A549 (cell line): ENCODE data around the gene TMEM247. TPM values are rescaled to one million over a fixed set of nuclear protein-coding genes. Genes with fewer than 3 reads are reported as not detected.

Experiments
- ATAC-seq, 2 experiments: fragments of 200-7000 bp in 1 of 2; fragments of >200 bp in 1 of 2; cut with Nextera tagmentation in 1 of 2; cut with Tn5 transposase in 1 of 2; 3 replicates each; pipeline versions ENCODE4 v1.8.0 to v1.9.1; 2018 to 2020; ENCODE audit warnings: mild to moderate bottlenecking in 1 of 2, moderate library complexity in 1 of 2
- CTCF ChIA-PET: fragments of 300-600 bp; sonication (Branson Sonifier 250); formaldehyde crosslinking; extraction: SDS; loops from one replicate; lab custom pipeline; 2021; ENCODE audit warnings: antibody characterized with exemption, inconsistent platforms; lab: Yijun Ruan, JAX
- POLR2A ChIA-PET: fragments of 350-600 bp; formaldehyde crosslinking; extraction: SDS; loops from one replicate; lab custom pipeline; 2021; ENCODE audit warnings: antibody characterized with exemption, inconsistent platforms; lab: Yijun Ruan, JAX
- DNase-seq, 2 experiments: peaks; one replicate each; pipeline versions ENCODE4 v3.0.0 to v3.0.0-alpha.2; 2011 to 2016; ENCODE audit warnings: low read depth in 1 of 2, low spot score in 1 of 2
- FAIRE-seq: peaks from 2 replicates; lab custom pipeline; 2011; peaks lifted over from hg19 to GRCh38; lab: Jason Lieb, UNC
- H3K27ac ChIP-seq, 2 experiments: fragments of >200 bp; sonication (Bioruptor Twin); formaldehyde crosslinking; 3 replicates each; pipeline ENCODE4 v1.5.1; 2016 to 2017
- H3K4me1 ChIP-seq: fragments of >200 bp; sonication (Bioruptor Twin); formaldehyde crosslinking; 3 replicates; pipeline ENCODE4 v1.6.1; 2016
- H3K4me2 ChIP-seq: fragments of >200 bp; sonication (Bioruptor Twin); formaldehyde crosslinking; 3 replicates; pipeline ENCODE4 v1.6.1; 2016
- H3K4me3 ChIP-seq: fragments of >200 bp; sonication (Bioruptor Twin); formaldehyde crosslinking; 3 replicates; pipeline ENCODE4 v1.5.1; 2016
- H3K9me3 ChIP-seq: fragments of >200 bp; sonication (Bioruptor Twin); formaldehyde crosslinking; 3 replicates; pipeline ENCODE4 v1.6.1; 2016
- ATOH8 ChIP-seq: fragments of 250-450 bp; sonication (Bioruptor Pico); IDR thresholded peaks from 2 replicates; pipeline ENCODE4 v1.5.0; 2020; ENCODE audit warnings: low read depth, mild to moderate bottlenecking, moderate library complexity
- BCL3 ChIP-seq: fragments of >200 bp; sonication (Bioruptor Twin); formaldehyde crosslinking; IDR thresholded peaks from 3 replicates; pipeline ENCODE4 v1.6.1; 2016
- CBX2 ChIP-seq: fragments of 200-600 bp; sonication (generic); IDR thresholded peaks from 2 replicates; pipeline ENCODE4 v1.6.1; 2016; ENCODE audit warnings: low read depth, mild to moderate bottlenecking, borderline replicate concordance
- CBX8 ChIP-seq: fragments of 200-600 bp; sonication (generic); IDR thresholded peaks from 2 replicates; pipeline ENCODE4 v1.6.1; 2016
- CHD2 ChIP-seq: fragments of 150-350 bp; IDR thresholded peaks from 2 replicates; pipeline ENCODE4 v1.6.1; 2014; ENCODE audit warnings: low read length; ENCODE audit not compliant: partially characterized antibody
- CHD4 ChIP-seq: fragments of 200-600 bp; sonication (generic); IDR thresholded peaks from 2 replicates; pipeline ENCODE4 v1.6.1; 2016; ENCODE audit warnings: antibody characterized with exemption, mild to moderate bottlenecking, borderline replicate concordance
- E2F6 ChIP-seq: IDR thresholded peaks from 2 replicates; pipeline ENCODE4 v1.6.1; 2012; ENCODE audit warnings: low read depth, borderline replicate concordance
- ESRRA ChIP-seq: fragments of 150-350 bp; IDR thresholded peaks from 2 replicates; pipeline ENCODE4 v1.6.1; 2014; ENCODE audit warnings: mild to moderate bottlenecking, low read length, borderline replicate concordance
- FOSB ChIP-seq: fragments of 250-450 bp; sonication (Bioruptor Pico); IDR thresholded peaks from 2 replicates; pipeline ENCODE4 v1.5.0; 2020; ENCODE audit warnings: mild to moderate bottlenecking, moderate library complexity
- FOXS1 ChIP-seq: fragments of 250-450 bp; sonication (Bioruptor Pico); IDR thresholded peaks from 2 replicates; pipeline ENCODE4 v1.5.0; 2020; ENCODE audit warnings: mild to moderate bottlenecking, moderate library complexity
- HDAC2 ChIP-seq: fragments of 200-600 bp; sonication (generic); IDR thresholded peaks from 2 replicates; pipeline ENCODE4 v1.6.1; 2016
- HEYL ChIP-seq: fragments of 250-450 bp; sonication (Bioruptor Pico); IDR thresholded peaks from 2 replicates; pipeline ENCODE4 v1.8.0; 2021; ENCODE audit warnings: mild to moderate bottlenecking, moderate library complexity
- HOXB5 ChIP-seq: fragments of 250-450 bp; sonication (Bioruptor Pico); IDR thresholded peaks from 2 replicates; pipeline ENCODE4 v1.5.0; 2020; ENCODE audit warnings: mild to moderate bottlenecking, moderate library complexity
- MAX ChIP-seq: IDR thresholded peaks from 2 replicates; pipeline ENCODE4 v1.6.1; 2012
- MAZ ChIP-seq: fragments of 150-350 bp; IDR thresholded peaks from 2 replicates; pipeline ENCODE4 v1.6.1; 2014; ENCODE audit warnings: antibody characterized with exemption, low read depth, low read length, borderline replicate concordance
- NR3C1 ChIP-seq: fragments of >200 bp; sonication (Bioruptor Twin); formaldehyde crosslinking; IDR thresholded peaks from 3 replicates; pipeline ENCODE4 v1.6.1; 2017
- POLR2A ChIP-seq: IDR thresholded peaks from 2 replicates; pipeline ENCODE4 v1.6.1; 2012; ENCODE audit warnings: mild to moderate bottlenecking, low read length
- REST ChIP-seq: fragments of 200-600 bp; sonication (generic); IDR thresholded peaks from 2 replicates; pipeline ENCODE4 v1.6.1; 2016; ENCODE audit warnings: antibody characterized with exemption, mild to moderate bottlenecking, moderate library complexity
- RNF2 ChIP-seq: fragments of 200-600 bp; sonication (generic); IDR thresholded peaks from 2 replicates; pipeline ENCODE4 v1.6.1; 2016; ENCODE audit warnings: low read depth, mild to moderate bottlenecking, antibody characterized with exemption, moderate library complexity, borderline replicate concordance
- SREBF2 ChIP-seq: fragments of 450-650 bp; IDR thresholded peaks from 2 replicates; pipeline ENCODE4 v1.6.1; 2014; ENCODE audit warnings: mild to moderate bottlenecking, moderate library complexity
- TFCP2L1 ChIP-seq: fragments of 250-450 bp; sonication (Bioruptor Pico); IDR thresholded peaks from 2 replicates; pipeline ENCODE4 v1.5.0; 2021; ENCODE audit warnings: mild to moderate bottlenecking
- TP53 ChIP-seq: fragments of 250-450 bp; sonication (Bioruptor Pico); IDR thresholded peaks from 2 replicates; pipeline ENCODE4 v1.5.0; 2021; ENCODE audit warnings: mild to moderate bottlenecking, moderate library complexity
- WGBS: methylation state at CpG from one replicate; pipeline ENCODE4 v1.1.6; 2017; ENCODE audit errors: missing lambda C conversion rate; 5-methylcytosine and 5-hydroxymethylcytosine counted together
- polyA plus RNA-seq, 4 experiments: library from polyadenylated mRNA; depleted of rRNA in 3 of 4; stranded (reverse); fragments of >200 nt; fragmentation: RNase III in 1 of 4; extraction: RNeasy Plus Mini Kit Qiagen cat#74134 plus additional on column Dnase treatment in 1 of 4; gene quantifications; 2 replicates in 3 of 4; 3 replicates in 1 of 4; pipeline ENCODE4 v1.2.3, GENCODE V29; 2011 to 2017

TMEM247 gene
- polyA plus RNA-seq, 2 of the 4 experiments (the other 2 are of a cell fraction), result not detected

- CTCF ChIA-PET, result interaction anchor here (1.8 kb wide), 1 partner anchor 171 kb away, joined by 6 read pairs; no protein-coding TSS in a partner anchor
- Histone ChIP-seq H3K27ac (no peak overlapping the region), H3K4me2 (no peak overlapping the region), H3K4me1 (peaks cover 18% of the 10 kb centered on the region), H3K4me3 (no peak overlapping the region), H3K9me3 (no peaks in the 10 kb centered on the region; the same call in 2 of the 3 replicates)
- POLR2A ChIA-PET, result no interaction called here
- no peak for FAIRE-seq
- 59% methylated on average over 10 of the region's 10 CpGs for WGBS
- no peak for ATAC-seq
- TF ChIP-seq CBX2 (no peak), SREBF2 (no peak), MAZ (no peak), CHD2 (no peak), FOSB (no peak)
- no peak for DNase-seq
Measured at GRCh38 chr2:46477925-46478324, 1.4 kb upstream of the TMEM247 start.

GRCh38 chr2:46480562-46480961, 1.2 kb downstream of the TMEM247 start:
- no peaks in the 10 kb centered on the region; the same call in 2 of the 3 replicates for H3K9me3 ChIP-seq
- TF ChIP-seq TFCP2L1, result no peak
- no peak for TF ChIP-seq SREBF2
- no peak for TF ChIP-seq REST
- TF ChIP-seq RNF2, result no peak
- no peak for TF ChIP-seq NR3C1
- TF ChIP-seq HEYL (CRISPR knock-in tag), result no peak
- no peak for TF ChIP-seq CBX8
- TF ChIP-seq POLR2A, result no peak
- TF ChIP-seq ESRRA, result no peak
- TF ChIP-seq HOXB5 (CRISPR knock-in tag), result no peak
- TF ChIP-seq ATOH8 (CRISPR knock-in tag), result no peak
- TF ChIP-seq TP53, result no peak
- no peak for TF ChIP-seq BCL3
- TF ChIP-seq HDAC2, result no peak
- no peak for TF ChIP-seq MAX
- TF ChIP-seq CHD4, result no peak
- TF ChIP-seq FOXS1, result no peak
- no peak for TF ChIP-seq E2F6
- TF ChIP-seq, all 56 proteins: peak for 0
- H3K4me3 ChIP-seq, result no peak overlapping the region
- DNase-seq (no peak), FAIRE-seq (no peak), ATAC-seq (no peak)
- POLR2A ChIA-PET, result no interaction called here
- CTCF ChIA-PET, result interaction anchor here (0.6 to 2.4 kb wide), 8 partner anchors 14 to 472 kb away, joined by 3 to 6 read pairs (median 3); no protein-coding TSS in a partner anchor
- no peak overlapping the region for H3K27ac ChIP-seq
- H3K4me2 ChIP-seq, result no peak overlapping the region
- WGBS, result 88% methylated on average over 24 of the region's 24 CpGs
- peaks cover 18% of the 10 kb centered on the region for H3K4me1 ChIP-seq
